ENCODE measurements around the gene FAT1. TPM values are rescaled to one million over a fixed set of nuclear protein-coding genes. Genes with fewer than 3 reads are reported as not detected.

FAT1 gene
- total RNA-seq, 1 donor from 2014 or later, result 408 TPM

DNA sequence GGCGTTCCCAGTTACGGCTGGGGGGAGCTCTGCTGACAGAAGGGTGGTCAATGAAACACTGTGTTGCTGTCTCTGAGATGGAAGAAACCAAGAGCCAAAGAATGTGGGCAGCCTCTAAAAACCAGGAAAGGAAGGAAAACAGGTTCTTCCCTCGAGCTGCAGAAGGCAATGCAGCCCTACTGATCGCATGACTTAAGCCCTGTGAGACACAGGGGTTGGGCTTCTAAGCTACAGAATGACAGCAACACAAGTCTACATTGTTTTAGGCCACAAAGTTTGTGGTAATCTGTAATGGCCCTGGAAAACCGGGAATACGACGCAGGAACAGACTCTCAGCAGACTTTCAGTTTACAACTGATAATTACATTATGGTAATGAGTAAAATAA, 130.1 kb downstream of the FAT1 start:
- no peak overlapping the region for H3K27ac Mint-ChIP-seq (ENCODE audit: unreplicated experiment)
- peaks cover 2% of the 10 kb centered on the region for H3K4me1 Mint-ChIP-seq (ENCODE audit: unreplicated experiment)
- H3K27me3 Mint-ChIP-seq (ENCODE audit: unreplicated experiment), result no peaks in the 10 kb centered on the region
- DNase-seq (ENCODE audit: extremely low spot score, unreplicated experiment), result no peak
- H3K9me3 Mint-ChIP-seq (ENCODE audit: unreplicated experiment), result no peaks in the 10 kb centered on the region
- TF ChIP-seq, protein P1, sequence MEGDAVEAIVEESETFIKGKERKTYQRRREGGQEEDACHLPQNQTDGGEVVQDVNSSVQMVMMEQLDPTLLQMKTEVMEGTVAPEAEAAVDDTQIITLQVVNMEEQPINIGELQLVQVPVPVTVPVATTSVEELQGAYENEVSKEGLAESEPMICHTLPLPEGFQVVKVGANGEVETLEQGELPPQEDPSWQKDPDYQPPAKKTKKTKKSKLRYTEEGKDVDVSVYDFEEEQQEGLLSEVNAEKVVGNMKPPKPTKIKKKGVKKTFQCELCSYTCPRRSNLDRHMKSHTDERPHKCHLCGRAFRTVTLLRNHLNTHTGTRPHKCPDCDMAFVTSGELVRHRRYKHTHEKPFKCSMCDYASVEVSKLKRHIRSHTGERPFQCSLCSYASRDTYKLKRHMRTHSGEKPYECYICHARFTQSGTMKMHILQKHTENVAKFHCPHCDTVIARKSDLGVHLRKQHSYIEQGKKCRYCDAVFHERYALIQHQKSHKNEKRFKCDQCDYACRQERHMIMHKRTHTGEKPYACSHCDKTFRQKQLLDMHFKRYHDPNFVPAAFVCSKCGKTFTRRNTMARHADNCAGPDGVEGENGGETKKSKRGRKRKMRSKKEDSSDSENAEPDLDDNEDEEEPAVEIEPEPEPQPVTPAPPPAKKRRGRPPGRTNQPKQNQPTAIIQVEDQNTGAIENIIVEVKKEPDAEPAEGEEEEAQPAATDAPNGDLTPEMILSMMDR (IDR thresholded peaks at IDR 0.05), result no peak
- H3K4me3 Mint-ChIP-seq (ENCODE audit: unreplicated experiment), result no peak overlapping the region
- H3K36me3 Mint-ChIP-seq (ENCODE audit: unreplicated experiment), result peaks cover 57% of the 10 kb centered on the region

- peaks cover 57% of the 10 kb centered on the region for H3K36me3 Mint-ChIP-seq (ENCODE audit: unreplicated experiment)
- DNase-seq (ENCODE audit: extremely low spot score, unreplicated experiment), result no peak
- peaks cover 2% of the 10 kb centered on the region for H3K4me1 Mint-ChIP-seq (ENCODE audit: unreplicated experiment)
- no peak overlapping the region for H3K27ac Mint-ChIP-seq (ENCODE audit: unreplicated experiment)
- no peak overlapping the region for H3K4me3 Mint-ChIP-seq (ENCODE audit: unreplicated experiment)
- H3K27me3 Mint-ChIP-seq (ENCODE audit: unreplicated experiment), result no peaks in the 10 kb centered on the region
- TF ChIP-seq, protein P1 (IDR thresholded peaks at IDR 0.05), result no peak
- no peaks in the 10 kb centered on the region for H3K9me3 Mint-ChIP-seq (ENCODE audit: unreplicated experiment)
Measured at GRCh38 chr4:186592966-186593586, 130.6 kb downstream of the FAT1 start.

- DNase-seq (ENCODE audit: extremely low spot score, unreplicated experiment), result no peak
- peaks cover 2% of the 10 kb centered on the region for H3K4me1 Mint-ChIP-seq (ENCODE audit: unreplicated experiment)
- no peak overlapping the region for H3K27ac Mint-ChIP-seq (ENCODE audit: unreplicated experiment)
- no peaks in the 10 kb centered on the region for H3K9me3 Mint-ChIP-seq (ENCODE audit: unreplicated experiment)
- H3K27me3 Mint-ChIP-seq (ENCODE audit: unreplicated experiment), result no peaks in the 10 kb centered on the region
- peaks cover 53% of the 10 kb centered on the region for H3K36me3 Mint-ChIP-seq (ENCODE audit: unreplicated experiment)
- H3K4me3 Mint-ChIP-seq (ENCODE audit: unreplicated experiment), result no peak overlapping the region
- TF ChIP-seq, protein P1 (IDR thresholded peaks at IDR 0.05), result no peak
Measured at GRCh38 chr4:186592445-186592844, 131.2 kb downstream of the FAT1 start.

- H3K4me3 Mint-ChIP-seq (ENCODE audit: unreplicated experiment), result no peak overlapping the region
- H3K27ac Mint-ChIP-seq (ENCODE audit: unreplicated experiment), result no peak overlapping the region
- H3K4me1 Mint-ChIP-seq (ENCODE audit: unreplicated experiment), result peaks cover 5% of the 10 kb centered on the region
- TF ChIP-seq, protein P1 (IDR thresholded peaks at IDR 0.05), result no peak
- DNase-seq (ENCODE audit: extremely low spot score, unreplicated experiment), result no peak
- H3K27me3 Mint-ChIP-seq (ENCODE audit: unreplicated experiment), result no peaks in the 10 kb centered on the region
- no peaks in the 10 kb centered on the region for H3K9me3 Mint-ChIP-seq (ENCODE audit: unreplicated experiment)
- peaks cover 48% of the 10 kb centered on the region for H3K36me3 Mint-ChIP-seq (ENCODE audit: unreplicated experiment)
Measured at GRCh38 chr4:186591651-186592050, 132.0 kb downstream of the FAT1 start.

DNA sequence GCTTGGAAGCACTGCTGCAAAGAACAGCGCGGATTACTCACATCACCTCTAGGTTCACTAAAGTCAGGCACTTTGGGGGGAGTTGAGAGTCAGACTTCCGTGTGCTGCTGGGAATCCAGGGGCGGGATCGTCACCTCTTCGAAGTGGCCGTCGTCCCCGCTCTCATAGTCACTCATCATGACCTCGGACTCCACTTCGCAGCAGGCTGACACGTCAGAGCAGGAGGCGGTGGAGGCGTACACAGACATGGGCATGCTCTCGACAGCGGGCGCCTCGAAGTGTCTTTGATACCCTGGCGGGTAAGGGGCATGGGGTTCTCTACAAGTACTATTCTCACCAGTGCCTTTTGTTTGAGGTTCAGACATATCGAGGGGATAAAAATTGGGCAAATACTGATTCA, 135.2 kb downstream of the FAT1 start:
- Mint-ChIP-seq H3K9me3 (ENCODE audit: unreplicated experiment) (no peaks in the 10 kb centered on the region), H3K4me3 (ENCODE audit: unreplicated experiment) (no peak overlapping the region), H3K4me1 (ENCODE audit: unreplicated experiment) (peaks cover 22% of the 10 kb centered on the region), H3K27ac (ENCODE audit: unreplicated experiment) (peak overlapping the region; percentile 34), H3K36me3 (ENCODE audit: unreplicated experiment) (peaks cover 46% of the 10 kb centered on the region), H3K27me3 (ENCODE audit: unreplicated experiment) (no peaks in the 10 kb centered on the region)
- TF ChIP-seq, protein P1 (IDR thresholded peaks at IDR 0.05), result no peak
- DNase-seq (ENCODE audit: extremely low spot score, unreplicated experiment), result no peak
